ENCODE data around the gene TNFRSF6B.
"Not testable (repeated sequence)": the region's sequence is repeated elsewhere in the genome, so short reads cannot be mapped to it uniquely, and the experiment has no call there.

TNFRSF6B gene

GRCh38 chr20:63663332-63664066 is 33.0 kb upstream of the TNFRSF6B start:
- DNase-seq: no peak

- DNase-seq: no peak
Measured at GRCh38 chr20:63664143-63664851, 32.2 kb upstream of the TNFRSF6B start.

- DNase-seq: no peak
Measured at GRCh38 chr20:63664861-63665594, 31.4 kb upstream of the TNFRSF6B start.

GRCh38 chr20:63665708-63666107 is 30.7 kb upstream of the TNFRSF6B start:
- DNase-seq: no peak

- no peak for DNase-seq
Measured at GRCh38 chr20:63667858-63668257, 28.6 kb upstream of the TNFRSF6B start.

GRCh38 chr20:63668351-63668750 is 28.1 kb upstream of the TNFRSF6B start:
- DNase-seq: no peak

- not testable (repeated sequence) for DNase-seq
Measured at GRCh38 chr20:63671695-63672094, 24.8 kb upstream of the TNFRSF6B start.

- DNase-seq: no peak
Measured at GRCh38 chr20:63672666-63673065, 23.8 kb upstream of the TNFRSF6B start.

- no peak for DNase-seq
Measured at GRCh38 chr20:63673951-63674350, 22.5 kb upstream of the TNFRSF6B start.

GRCh38 chr20:63675681-63676368 is 20.6 kb upstream of the TNFRSF6B start:
- no peak for DNase-seq

- no peak for DNase-seq
Measured at GRCh38 chr20:63678071-63678470, 18.4 kb upstream of the TNFRSF6B start.

GRCh38 chr20:63678667-63679465 is 17.6 kb upstream of the TNFRSF6B start:
- DNase-seq: no peak

GRCh38 chr20:63679799-63680305 is 16.6 kb upstream of the TNFRSF6B start:
- no peak for DNase-seq

- DNase-seq: no peak
Measured at GRCh38 chr20:63680427-63680826, 16.0 kb upstream of the TNFRSF6B start.

- no peak for DNase-seq
Measured at GRCh38 chr20:63680857-63681608, 15.4 kb upstream of the TNFRSF6B start.

- DNase-seq: no peak
Measured at GRCh38 chr20:63681609-63682142, 14.8 kb upstream of the TNFRSF6B start.

GRCh38 chr20:63682384-63683139 is 13.9 kb upstream of the TNFRSF6B start:
- no peak for DNase-seq

GRCh38 chr20:63685269-63686026 is 11.0 kb upstream of the TNFRSF6B start:
- DNase-seq: no peak

- no peak for DNase-seq
Measured at GRCh38 chr20:63686094-63686491, 10.4 kb upstream of the TNFRSF6B start.

All from effector CD8-positive, alpha-beta T cell (primary cell).